Stimulated activated CD4-positive, alpha-beta T cell treated with anti-CD3 and anti-CD28 coated beads, Interleukin-1b, Interleukin-23, amount 100 ng/mL, for 4 hours (primary cell): Measurements from ENCODE around the gene USP19.

ENCODE experiments used
- DNase-seq, 2 donors: peaks; one replicate each; pipeline ENCODE4 v3.0.0-alpha.2; 2020; ENCODE audit warnings: low read depth in 2 of 2

USP19 gene

GRCh38 chr3:49104427-49105291 lies 16.0 kb downstream of the USP19 start, which contains the start of gene QARS1:
TSS of gene QARS1 (minus strand) at chr3:49104757. CDS start at chr3:49104733, 24 bp downstream.
- DNase-seq: peak; percentile 76 to 84

- DNase-seq: no peak
Observed at GRCh38 chr3:49104052-49104426, 16.6 kb downstream of the USP19 start.

- no peak for DNase-seq
Observed at GRCh38 chr3:49100046-49100615, 20.5 kb downstream of the USP19 start.

GRCh38 chr3:49098910-49099630 lies 21.6 kb downstream of the USP19 start:
- no peak for DNase-seq

- no peak for DNase-seq
Observed at GRCh38 chr3:49098429-49098828, 22.2 kb downstream of the USP19 start.

GRCh38 chr3:49093853-49094767 lies 26.5 kb downstream of the USP19 start, which contains the start of gene QRICH1:
TSS of gene QRICH1 (minus strand) at chr3:49094071. CDS start at chr3:49077017, 17,054 bp downstream.
- peak; percentile 94 for DNase-seq

- peak; percentile 60 to 78 for DNase-seq
Observed at GRCh38 chr3:49092938-49093852, 27.4 kb downstream of the USP19 start.

GRCh38 chr3:49081429-49081828 lies 39.2 kb downstream of the USP19 start:
- DNase-seq: no peak

GRCh38 chr3:49079270-49079669 lies 41.4 kb downstream of the USP19 start:
- no peak for DNase-seq

GRCh38 chr3:49076646-49077045 lies 44.0 kb downstream of the USP19 start:
- no peak for DNase-seq

GRCh38 chr3:49076116-49076515 lies 44.5 kb downstream of the USP19 start:
- DNase-seq: no peak
